SU-DHL-6 (cell line): ENCODE measurements around the gene ZNF605.
A peak's percentile ranks its signal among the peaks of the same experiment; 100 is the strongest.
"Not testable (repeated sequence)": the region's sequence is repeated elsewhere in the genome, so short reads cannot be mapped to it uniquely, and the experiment has no call there.

ENCODE experiments used
- H2AFZ ChIP-seq: fragments of 200-600 bp; sonication (generic); 2 replicates; pipeline ENCODE4 v1.6.1; 2014; ENCODE audit warnings: low read depth, mild to moderate bottlenecking, moderate library complexity, mixed read lengths, antibody characterized with exemption, low read length; ENCODE audit not compliant: severe bottlenecking
- H3F3A ChIP-seq: fragments of 200-600 bp; shearing (Covaris generic); 2 replicates; pipeline ENCODE4 v1.6.0; 2016; ENCODE audit warnings: antibody characterized with exemption, mild to moderate bottlenecking; ENCODE audit not compliant: insufficient read depth
- H3K27ac ChIP-seq: fragments of 200-600 bp; sonication (generic); 2 replicates; pipeline ENCODE4 v1.5.1; 2016; ENCODE audit warnings: low read depth, mild to moderate bottlenecking, low read length, moderate library complexity, mixed read lengths
- H3K27me3 ChIP-seq: fragments of 200-600 bp; sonication (generic), shearing (Covaris generic); 2 replicates; pipeline ENCODE4 v1.6.0; 2014; ENCODE audit warnings: mild to moderate bottlenecking, low read length
- H3K36me3 ChIP-seq: fragments of 200-600 bp; sonication (generic); 2 replicates; pipeline ENCODE4 v1.6.1; 2014; ENCODE audit warnings: mild to moderate bottlenecking, low read length, mixed read lengths
- H3K4me2 ChIP-seq: fragments of 300-600, 200-600 bp; shearing (Covaris generic), sonication (generic); 2 replicates; pipeline ENCODE4 v1.6.0; 2014; ENCODE audit warnings: low read length, low read depth, mild to moderate bottlenecking; ENCODE audit not compliant: poor library complexity, severe bottlenecking
- H3K4me3 ChIP-seq: fragments of 200-600 bp; sonication (generic); 2 replicates; pipeline ENCODE4 v1.5.1; 2014; ENCODE audit warnings: antibody characterized with exemption, low read length, mild to moderate bottlenecking, mixed read lengths; ENCODE audit not compliant: insufficient read depth, poor library complexity, severe bottlenecking
- H3K79me2 ChIP-seq: fragments of 200-600 bp; sonication (generic); 2 replicates; pipeline ENCODE4 v1.6.1; 2014; ENCODE audit warnings: mild to moderate bottlenecking, low read length, moderate library complexity; ENCODE audit not compliant: insufficient read depth
- H3K9ac ChIP-seq: fragments of 200-600 bp; sonication (generic); 2 replicates; pipeline ENCODE4 v1.7.0; 2014; ENCODE audit warnings: mild to moderate bottlenecking, low read length
- H3K9me2 ChIP-seq: fragments of 200-600 bp; sonication (generic); replicated peaks from 2 replicates; pipeline ENCODE4 v1.6.1; 2014; ENCODE audit warnings: low read length; ENCODE audit not compliant: insufficient read depth
- H3K9me3 ChIP-seq: fragments of 200-600 bp; sonication (generic); 2 replicates; pipeline ENCODE4 v1.6.1; 2014; ENCODE audit warnings: low read length, mixed read lengths; ENCODE audit not compliant: insufficient read depth
- H4K20me1 ChIP-seq: fragments of 200-600 bp; sonication (generic); 2 replicates; pipeline ENCODE4 v1.6.1; 2014; ENCODE audit warnings: low read depth, mild to moderate bottlenecking, antibody characterized with exemption, low read length, moderate library complexity, mixed read lengths
- EZH2phosphoT487 ChIP-seq: fragments of 200-600 bp; sonication (generic), shearing (Covaris generic); conservative IDR thresholded peaks from 2 replicates; pipeline ENCODE4 v1.6.1; 2018; ENCODE audit warnings: mild to moderate bottlenecking, antibody characterized with exemption, low read length, moderate library complexity, mixed read lengths
- TF ChIP-seq, protein P1 (sequence below): fragments of 200-600 bp; sonication (generic); IDR thresholded peaks from one replicate; pipeline ENCODE4 v1.5.1; 2017; ENCODE audit warnings: antibody characterized with exemption, mild to moderate bottlenecking, low read length, moderate library complexity; ENCODE audit not compliant: insufficient read depth, poor library complexity, severe bottlenecking

ZNF605 gene

DNA sequence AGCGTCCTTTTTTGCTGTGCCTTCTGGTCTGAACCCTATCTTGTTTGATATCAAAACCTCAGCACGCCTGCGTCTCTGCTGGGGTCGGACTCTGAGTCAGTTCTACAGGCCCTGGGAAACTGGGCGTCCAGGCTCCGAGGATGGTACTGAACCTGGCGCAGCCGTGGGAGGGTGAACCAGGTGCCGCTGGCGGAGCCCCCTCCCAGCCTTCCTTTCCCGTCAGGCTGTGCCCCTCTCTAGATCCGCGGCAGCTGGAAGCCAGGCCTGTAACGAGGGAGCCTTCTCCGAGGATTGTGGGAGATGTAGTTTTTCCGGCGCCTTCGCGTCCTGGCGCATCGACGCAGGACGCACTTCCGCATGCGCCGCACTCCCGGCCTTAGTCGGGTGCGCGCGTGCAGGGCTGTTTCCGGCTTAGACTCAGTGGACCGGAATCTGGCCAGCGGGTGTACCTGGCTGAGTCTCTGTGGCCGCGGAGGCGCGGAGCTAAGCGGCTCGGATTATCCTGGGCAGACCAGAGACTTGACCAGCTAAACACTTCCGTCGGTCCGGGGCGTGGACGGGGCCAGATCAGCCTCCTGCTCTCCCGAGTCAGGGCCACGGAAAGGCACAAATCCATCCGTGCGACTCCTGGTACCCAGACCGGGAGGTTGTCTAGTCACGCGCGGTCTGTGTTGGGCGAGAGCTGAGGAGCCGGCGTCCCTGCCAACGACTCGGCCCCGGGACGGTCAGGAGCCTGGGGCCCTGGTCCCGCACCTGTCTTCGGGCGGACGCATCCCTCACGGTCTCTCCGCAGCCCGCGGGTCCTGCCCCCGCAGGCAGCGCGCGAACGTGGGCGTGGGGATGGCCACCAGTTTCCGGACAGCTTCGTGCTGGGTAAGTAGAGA, 30.1 kb upstream of the ZNF605 start, which contains the start of gene ZNF26:
Gene ZNF26 (plus strand): TSS at position 367 of the 884 bp plus-strand sequence. CDS start 474 bp downstream, at position 841.
- H3K36me3 ChIP-seq: peaks cover 17% of the 10 kb centered on the region
- H3K4me3 ChIP-seq: peak within 1 kb of the TSS; percentile 82
- H3K27ac ChIP-seq: no peak within 1 kb of the TSS
- H2AFZ ChIP-seq: peak within 1 kb of the TSS; percentile 99
- no peaks in the 10 kb centered on the region for H3K9me2 ChIP-seq
- peaks cover 33% of the 10 kb centered on the region for H3K79me2 ChIP-seq
- no peaks in the 10 kb centered on the region for H4K20me1 ChIP-seq
- H3K4me2 ChIP-seq: peak within 1 kb of the TSS; percentile 84
- H3K9ac ChIP-seq: peak within 1 kb of the TSS; percentile 72
- no peaks in the 10 kb centered on the region for H3K27me3 ChIP-seq
- TF ChIP-seq, protein P1, sequence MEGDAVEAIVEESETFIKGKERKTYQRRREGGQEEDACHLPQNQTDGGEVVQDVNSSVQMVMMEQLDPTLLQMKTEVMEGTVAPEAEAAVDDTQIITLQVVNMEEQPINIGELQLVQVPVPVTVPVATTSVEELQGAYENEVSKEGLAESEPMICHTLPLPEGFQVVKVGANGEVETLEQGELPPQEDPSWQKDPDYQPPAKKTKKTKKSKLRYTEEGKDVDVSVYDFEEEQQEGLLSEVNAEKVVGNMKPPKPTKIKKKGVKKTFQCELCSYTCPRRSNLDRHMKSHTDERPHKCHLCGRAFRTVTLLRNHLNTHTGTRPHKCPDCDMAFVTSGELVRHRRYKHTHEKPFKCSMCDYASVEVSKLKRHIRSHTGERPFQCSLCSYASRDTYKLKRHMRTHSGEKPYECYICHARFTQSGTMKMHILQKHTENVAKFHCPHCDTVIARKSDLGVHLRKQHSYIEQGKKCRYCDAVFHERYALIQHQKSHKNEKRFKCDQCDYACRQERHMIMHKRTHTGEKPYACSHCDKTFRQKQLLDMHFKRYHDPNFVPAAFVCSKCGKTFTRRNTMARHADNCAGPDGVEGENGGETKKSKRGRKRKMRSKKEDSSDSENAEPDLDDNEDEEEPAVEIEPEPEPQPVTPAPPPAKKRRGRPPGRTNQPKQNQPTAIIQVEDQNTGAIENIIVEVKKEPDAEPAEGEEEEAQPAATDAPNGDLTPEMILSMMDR: no peak
- TF ChIP-seq EZH2phosphoT487: no peak
- no peaks in the 10 kb centered on the region for H3F3A ChIP-seq
- peaks cover 25% of the 10 kb centered on the region for H3K9me3 ChIP-seq

DNA sequence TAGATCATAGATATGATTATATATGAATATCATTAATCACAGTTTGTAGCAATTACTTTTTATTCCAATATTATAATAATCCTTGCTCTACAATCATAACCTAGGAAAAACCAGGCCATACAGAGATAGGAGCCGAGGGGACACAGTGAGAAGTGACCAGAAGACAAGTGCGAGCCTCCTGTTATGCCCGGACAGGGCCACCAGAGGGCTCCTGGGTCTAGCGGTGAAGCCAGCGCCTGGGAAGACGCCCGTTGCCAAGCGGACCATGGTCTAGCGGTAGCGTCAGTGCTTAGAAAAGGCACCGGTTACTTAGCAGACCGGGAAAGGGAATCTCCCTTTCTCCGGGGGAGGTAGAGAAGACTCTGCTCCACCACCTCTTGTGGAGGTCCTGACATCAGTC, 20.8 kb upstream of the ZNF605 start:
- H4K20me1 ChIP-seq, H3K4me2 ChIP-seq, H3F3A ChIP-seq, H3K36me3 ChIP-seq, H3K27me3 ChIP-seq, H3K27ac ChIP-seq, H3K79me2 ChIP-seq, H3K4me3 ChIP-seq, H3K9me2 ChIP-seq, H2AFZ ChIP-seq, H3K9ac ChIP-seq: not testable (repeated sequence)
- peaks cover 22% of the 10 kb centered on the region; the same call in 1 of the 2 replicates for H3K9me3 ChIP-seq

DNA sequence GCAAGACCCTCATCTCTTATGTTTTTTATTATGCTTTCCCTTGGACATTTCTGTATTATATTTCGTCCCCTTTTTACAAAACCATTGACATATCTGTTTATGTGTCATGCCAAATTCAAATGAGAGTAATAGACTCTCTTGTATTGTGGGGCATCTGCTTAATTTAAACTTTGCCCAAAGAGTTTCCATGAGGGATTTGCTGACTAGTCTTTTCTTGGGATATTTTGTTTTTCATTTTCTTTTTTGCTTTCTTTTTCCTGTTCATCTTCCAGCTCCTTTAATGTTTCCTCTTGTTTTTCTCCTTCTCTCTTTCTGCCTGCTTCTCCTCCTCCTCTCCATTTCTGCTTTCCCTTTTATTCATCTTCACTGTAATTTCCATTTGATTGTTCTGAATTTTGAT, 16.3 kb upstream of the ZNF605 start:
- H2AFZ ChIP-seq: no peak overlapping the region

More for the DNA sequence above, 16.3 kb upstream of the ZNF605 start:
- Histone ChIP-seq H3K9ac (no peak overlapping the region), H3K36me3 (no peaks in the 10 kb centered on the region), H3K27me3 (no peaks in the 10 kb centered on the region), H4K20me1 (no peaks in the 10 kb centered on the region), H3K4me3 (no peak overlapping the region), H3K27ac (no peak overlapping the region), H3K9me3 (peaks cover 28% of the 10 kb centered on the region; the same call in 1 of the 2 replicates), H3K79me2 (no peaks in the 10 kb centered on the region), H3K4me2 (no peak overlapping the region), H3F3A (no peaks in the 10 kb centered on the region), H3K9me2 (no peaks in the 10 kb centered on the region)
- TF ChIP-seq, protein P1: no peak
- no peak for TF ChIP-seq EZH2phosphoT487
